SK-N-SH treated with all-trans-retinoic acid at 6 μM for 48 hours (cell line): ENCODE measurements around the gene PPP1R27.

ENCODE experiments used
- ATAC-seq: fragments of 200-7000 bp; cut with Tn5 transposase; 3 replicates; pipeline ENCODE4 v1.9.1; 2020; ENCODE audit warnings: mild to moderate bottlenecking, moderate library complexity
- ARNTL ChIP-seq: fragments of 450-650 bp; formaldehyde crosslinking; IDR thresholded peaks from 2 replicates; pipeline ENCODE4 v1.5.0; 2020; ENCODE audit warnings: low read depth, mild to moderate bottlenecking, moderate library complexity, borderline replicate concordance
- BACH2 ChIP-seq: fragments of 250-450 bp; sonication (Bioruptor Pico); IDR thresholded peaks from 2 replicates; pipeline ENCODE4 v1.9.0; 2021; ENCODE audit warnings: mild to moderate bottlenecking, borderline replicate concordance
- CSDC2 ChIP-seq: fragments of 250-450 bp; sonication (Bioruptor Pico); IDR thresholded peaks from 2 replicates; pipeline ENCODE4 v1.5.0; 2020; ENCODE audit warnings: mild to moderate bottlenecking, moderate library complexity
- CSRNP3 ChIP-seq: fragments of 250-450 bp; sonication (Bioruptor Pico); IDR thresholded peaks from 2 replicates; pipeline ENCODE4 v1.5.1; 2021; ENCODE audit warnings: mild to moderate bottlenecking, moderate library complexity
- ESRRG ChIP-seq: fragments of 250-450 bp; sonication (Bioruptor Pico); IDR thresholded peaks from 2 replicates; pipeline ENCODE4 v1.6.1; 2021; ENCODE audit warnings: mild to moderate bottlenecking
- GLIS3 ChIP-seq: fragments of 250-450 bp; sonication (Bioruptor Pico); IDR thresholded peaks from 2 replicates; pipeline ENCODE4 v1.5.0; 2020; ENCODE audit warnings: mild to moderate bottlenecking, moderate library complexity
- ISL1 ChIP-seq: fragments of 250-450 bp; sonication (Bioruptor Pico); IDR thresholded peaks from 2 replicates; pipeline ENCODE4 v2.1.2; 2022; ENCODE audit warnings: mild to moderate bottlenecking, moderate library complexity
- PPARA ChIP-seq: fragments of 250-450 bp; sonication (Bioruptor Pico); IDR thresholded peaks from 2 replicates; pipeline ENCODE4 v1.5.0; 2020; ENCODE audit warnings: mild to moderate bottlenecking, borderline replicate concordance
- RARB ChIP-seq: fragments of 250-450 bp; sonication (Bioruptor Pico); IDR thresholded peaks from 2 replicates; pipeline ENCODE4 v1.8.0; 2021; ENCODE audit warnings: mild to moderate bottlenecking, moderate library complexity
- TCF4 ChIP-seq: fragments of 250-450 bp; sonication (Bioruptor Pico); IDR thresholded peaks from 2 replicates; pipeline ENCODE4 v1.8.0; 2021; ENCODE audit warnings: mild to moderate bottlenecking, moderate library complexity, borderline replicate concordance
- TOX ChIP-seq: fragments of 250-450 bp; sonication (Bioruptor Pico); IDR thresholded peaks from 2 replicates; pipeline ENCODE4 v1.8.0; 2021; ENCODE audit warnings: mild to moderate bottlenecking, moderate library complexity, borderline replicate concordance
- TSHZ2 ChIP-seq: fragments of 250-450 bp; sonication (Bioruptor Pico); IDR thresholded peaks from 2 replicates; pipeline ENCODE4 v1.5.0; 2020; ENCODE audit warnings: mild to moderate bottlenecking, moderate library complexity
- ZC3H10 ChIP-seq: fragments of 250-450 bp; sonication (Bioruptor Pico); IDR thresholded peaks from 2 replicates; pipeline ENCODE4 v1.5.1; 2021; ENCODE audit warnings: mild to moderate bottlenecking, moderate library complexity
- ZFP3 ChIP-seq: fragments of 250-450 bp; sonication (Bioruptor Pico); IDR thresholded peaks from 2 replicates; pipeline ENCODE4 v1.5.0; 2020; ENCODE audit warnings: mild to moderate bottlenecking, moderate library complexity
- ZFP30 ChIP-seq: fragments of 450-650 bp; formaldehyde crosslinking; IDR thresholded peaks from 2 replicates; pipeline ENCODE4 v1.5.0; 2022; ENCODE audit warnings: mild to moderate bottlenecking, moderate library complexity
- ZNF565 ChIP-seq: fragments of 450-650 bp; formaldehyde crosslinking; conservative IDR thresholded peaks from 2 replicates; pipeline ENCODE4 v1.5.0; 2020; ENCODE audit warnings: low read depth, mild to moderate bottlenecking, moderate library complexity
- ZNF70 ChIP-seq: fragments of 450-650 bp; formaldehyde crosslinking; IDR thresholded peaks from 2 replicates; pipeline ENCODE4 v1.5.0; 2020; ENCODE audit warnings: mild to moderate bottlenecking, moderate library complexity

The PPP1R27 gene

GRCh38 chr17:81813861-81814683 lies 20.8 kb downstream of the PPP1R27 start:
- no peak for TF ChIP-seq ZFP30 (CRISPR knock-in tag)
- TF ChIP-seq TSHZ2 (CRISPR knock-in tag): no peak
- ATAC-seq: no peak

- ATAC-seq: no peak
- TF ChIP-seq RARB (CRISPR knock-in tag) (no peak), ISL1 (CRISPR knock-in tag) (no peak), PPARA (CRISPR knock-in tag) (no peak)
- TF ChIP-seq, all 23 proteins: peak for 0
Observed at GRCh38 chr17:81813371-81813684, 21.5 kb downstream of the PPP1R27 start.

- no peak for ATAC-seq
- TF ChIP-seq TSHZ2 (CRISPR knock-in tag) (no peak), ZFP3 (CRISPR knock-in tag) (no peak), RARB (CRISPR knock-in tag) (no peak), ZC3H10 (CRISPR knock-in tag) (no peak), ESRRG (CRISPR knock-in tag) (no peak), GLIS3 (CRISPR knock-in tag) (no peak), CSDC2 (no peak), ZNF565 (CRISPR knock-in tag) (no peak), BACH2 (CRISPR knock-in tag) (no peak), TOX (CRISPR knock-in tag) (no peak), CSRNP3 (CRISPR knock-in tag) (no peak), TCF4 (CRISPR knock-in tag) (no peak), ZNF70 (CRISPR knock-in tag) (no peak)
Observed at GRCh38 chr17:81812571-81813370, 22.1 kb downstream of the PPP1R27 start.

GRCh38 chr17:81811705-81812570 lies 22.9 kb downstream of the PPP1R27 start:
- TF ChIP-seq ARNTL (CRISPR knock-in tag) (no peak), ISL1 (CRISPR knock-in tag) (no peak), ZNF565 (CRISPR knock-in tag) (no peak)
- ATAC-seq: peak; percentile 9; the same call in 2 of the 3 replicates
